ENCODE measurements around the gene DNAL4. TPM values are rescaled to one million over a fixed set of nuclear protein-coding genes. Genes with fewer than 3 reads are reported as not detected.
"Not testable (repeated sequence)": the region's sequence is repeated elsewhere in the genome, so short reads cannot be mapped to it uniquely, and the experiment has no call there.

The DNAL4 gene
- total RNA-seq, 2 donors from 2014 or later = 12.3 TPM

- Histone ChIP-seq H3K27ac (no peak overlapping the region), H3K4me1 (no peaks in the 10 kb centered on the region), H3K4me3 (no peak overlapping the region), H3K36me3 (no peaks in the 10 kb centered on the region), H3K9me3 (no peaks in the 10 kb centered on the region), H3K27me3 (no peaks in the 10 kb centered on the region)
- TF ChIP-seq CTCF (IDR thresholded peaks at IDR 0.05) = no peak
- no peak for DNase-seq (ENCODE audit: low spot score)
Measured at GRCh38 chr22:38819387-38819940, 25.5 kb upstream of the DNAL4 start.

- Histone ChIP-seq H3K4me1 (no peaks in the 10 kb centered on the region), H3K27me3 (no peaks in the 10 kb centered on the region), H3K27ac (no peak overlapping the region), H3K9me3 (no peaks in the 10 kb centered on the region), H3K4me3 (no peak overlapping the region), H3K36me3 (no peaks in the 10 kb centered on the region)
- DNase-seq (ENCODE audit: low spot score) = no peak
- no peak for TF ChIP-seq CTCF (IDR thresholded peaks at IDR 0.05)
Measured at GRCh38 chr22:38817196-38817595, 23.3 kb upstream of the DNAL4 start.

GRCh38 chr22:38815842-38816241 lies 21.9 kb upstream of the DNAL4 start:
- Histone ChIP-seq H3K4me1 (no peaks in the 10 kb centered on the region), H3K27ac (no peak overlapping the region), H3K4me3 (no peak overlapping the region), H3K9me3 (no peaks in the 10 kb centered on the region), H3K27me3 (no peaks in the 10 kb centered on the region), H3K36me3 (no peaks in the 10 kb centered on the region)
- DNase-seq (ENCODE audit: low spot score) = no peak
- no peak for TF ChIP-seq CTCF (IDR thresholded peaks at IDR 0.05)

GRCh38 chr22:38811241-38811640 lies 17.3 kb upstream of the DNAL4 start:
- no peaks in the 10 kb centered on the region for H3K36me3 ChIP-seq
- no peaks in the 10 kb centered on the region for H3K27me3 ChIP-seq
- no peaks in the 10 kb centered on the region for H3K4me1 ChIP-seq
- TF ChIP-seq CTCF (IDR thresholded peaks at IDR 0.05) = no peak
- no peak overlapping the region for H3K27ac ChIP-seq
- no peak for DNase-seq (ENCODE audit: low spot score)
- H3K4me3 ChIP-seq = no peak overlapping the region
- peaks cover 0 to 13% of the 10 kb centered on the region in 2 donors for H3K9me3 ChIP-seq

GRCh38 chr22:38805041-38805593 lies 11.2 kb upstream of the DNAL4 start:
- H3K27ac ChIP-seq; H3K9me3 ChIP-seq; H3K27me3 ChIP-seq; H3K36me3 ChIP-seq; H3K4me3 ChIP-seq; H3K4me1 ChIP-seq; DNase-seq (ENCODE audit: low spot score): not testable (repeated sequence)
- TF ChIP-seq CTCF (IDR thresholded peaks at IDR 0.05) = peak in 1 of 2 donors; percentile 12

- no peaks in the 10 kb centered on the region for H3K9me3 ChIP-seq
- H3K36me3 ChIP-seq = no peaks in the 10 kb centered on the region
- H3K4me1 ChIP-seq = no peaks in the 10 kb centered on the region
- peak overlapping the region in 1 of 2 donors; percentile 47 for H3K27ac ChIP-seq
- H3K27me3 ChIP-seq = no peaks in the 10 kb centered on the region
- no peak overlapping the region for H3K4me3 ChIP-seq
- DNase-seq (ENCODE audit: low spot score) = peak; percentile 83
- TF ChIP-seq CTCF (IDR thresholded peaks at IDR 0.05) = no peak
Measured at GRCh38 chr22:38802671-38803121, 8.8 kb upstream of the DNAL4 start.

All from right atrium auricular region (tissue), 2 donors.